H1 (cell line): ENCODE data around the gene ZNF23. TPM values are rescaled to one million over a fixed set of nuclear protein-coding genes. Genes with fewer than 3 reads are reported as not detected.

ENCODE experiments used
- BCL11A ChIP-seq, 2 experiments: IDR thresholded peaks; one replicate each; pipeline ENCODE4 v1.6.1; 2011; ENCODE audit warnings: low read depth in 2 of 2, low read length in 2 of 2, mild to moderate bottlenecking in 2 of 2
- CEBPB ChIP-seq: IDR thresholded peaks from 2 replicates; pipeline ENCODE4 v1.6.1; 2012; ENCODE audit warnings: low read depth, low read length
- CHD7 ChIP-seq: fragments of 300-600 bp; sonication (generic); IDR thresholded peaks from 2 replicates; pipeline ENCODE4 v1.7.1; 2012; ENCODE audit warnings: low read length, moderate library complexity, mild to moderate bottlenecking, inconsistent platforms; ENCODE audit not compliant: insufficient replicate concordance
- CTBP2 ChIP-seq: IDR thresholded peaks from 2 replicates; pipeline ENCODE4 v1.7.0; 2011; ENCODE audit warnings: borderline replicate concordance, mild to moderate bottlenecking, moderate library complexity, mixed read lengths, low read length; ENCODE audit not compliant: insufficient read depth, insufficient read length
- EP300 ChIP-seq, 2 experiments: IDR thresholded peaks; 1 replicate in 1 of 2; 2 replicates in 1 of 2; pipeline ENCODE4 v1.6.1; 2011 to 2012; ENCODE audit warnings: low read depth in 2 of 2, low read length in 2 of 2, mild to moderate bottlenecking in 2 of 2, borderline replicate concordance in 1 of 2, inconsistent platforms in 1 of 2, moderate library complexity in 1 of 2
- HDAC6 ChIP-seq: IDR thresholded peaks from one replicate; pipeline ENCODE4 v1.7.1; 2012; ENCODE audit warnings: low read depth, mild to moderate bottlenecking, inconsistent platforms, low read length, moderate library complexity
- TCF12 ChIP-seq: IDR thresholded peaks from 2 replicates; pipeline ENCODE4 v1.6.1; 2011; ENCODE audit warnings: low read depth, mild to moderate bottlenecking, low read length
- polyA plus RNA-seq, 7 experiments: library from polyadenylated mRNA; depleted of rRNA in 3 of 7; stranded (reverse) in 5 of 7; unstranded in 2 of 7; fragments of >200 nt in 5 of 7; fragments of 200-250 nt in 2 of 7; gene quantifications; 1 replicate in 5 of 7; 2 replicates in 1 of 7; 4 replicates in 1 of 7; pipeline versions ENCODE4 v1.2.1 to v1.2.3, GENCODE V29; 2011 to 2013; ENCODE audit warnings: missing spikeins in 2 of 7, mixed read lengths in 2 of 7
- total RNA-seq: library from RNA; stranded (reverse); fragmentation: NEBNext Ultra II Directional; extraction: Animal tissue kit (Norgen Biotek cat#: 25700); gene quantifications from 2 replicates; pipeline ENCODE4 v1.2.1, GENCODE V29; 2021
- TF ChIP-seq, protein P1 (sequence below): IDR thresholded peaks from 2 replicates; pipeline ENCODE4 v1.6.1; 2012; ENCODE audit warnings: inconsistent platforms
- TF ChIP-seq, protein P2 (sequence below): IDR thresholded peaks from 2 replicates; pipeline ENCODE4 v1.6.1; 2012; ENCODE audit warnings: low read length, inconsistent platforms

The ZNF23 gene
- total and polyA plus RNA-seq, 2 of the 8 experiments (the other 6 are each of a cell fraction or from before 2014, with no cell fraction given), result 2.4 to 10.2 TPM

DNA sequence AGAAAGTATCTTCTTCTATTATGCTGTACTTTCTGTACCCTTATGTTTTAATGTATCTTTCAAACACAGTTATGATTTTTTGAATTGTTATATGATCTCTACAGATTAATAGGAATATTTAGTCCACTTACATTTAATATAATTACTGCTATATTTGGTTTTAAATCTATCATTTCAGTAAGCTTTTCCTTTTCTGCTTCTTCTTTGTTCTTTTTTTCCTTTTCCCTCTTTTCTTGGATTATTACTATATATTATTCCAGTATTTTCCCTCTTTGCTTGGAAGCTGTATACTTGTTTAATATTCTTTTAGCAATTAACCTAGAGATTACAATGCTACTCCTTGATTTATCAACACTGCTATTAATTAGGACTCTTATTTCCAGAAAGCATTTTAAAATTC lies 33.7 kb downstream of the ZNF23 start (continued):
- TF ChIP-seq CHD7, result no peak
- TF ChIP-seq HDAC6, result no peak
- TF ChIP-seq, protein P1, sequence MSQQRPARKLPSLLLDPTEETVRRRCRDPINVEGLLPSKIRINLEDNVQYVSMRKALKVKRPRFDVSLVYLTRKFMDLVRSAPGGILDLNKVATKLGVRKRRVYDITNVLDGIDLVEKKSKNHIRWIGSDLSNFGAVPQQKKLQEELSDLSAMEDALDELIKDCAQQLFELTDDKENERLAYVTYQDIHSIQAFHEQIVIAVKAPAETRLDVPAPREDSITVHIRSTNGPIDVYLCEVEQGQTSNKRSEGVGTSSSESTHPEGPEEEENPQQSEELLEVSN, result no peak
- TF ChIP-seq, protein P2, sequence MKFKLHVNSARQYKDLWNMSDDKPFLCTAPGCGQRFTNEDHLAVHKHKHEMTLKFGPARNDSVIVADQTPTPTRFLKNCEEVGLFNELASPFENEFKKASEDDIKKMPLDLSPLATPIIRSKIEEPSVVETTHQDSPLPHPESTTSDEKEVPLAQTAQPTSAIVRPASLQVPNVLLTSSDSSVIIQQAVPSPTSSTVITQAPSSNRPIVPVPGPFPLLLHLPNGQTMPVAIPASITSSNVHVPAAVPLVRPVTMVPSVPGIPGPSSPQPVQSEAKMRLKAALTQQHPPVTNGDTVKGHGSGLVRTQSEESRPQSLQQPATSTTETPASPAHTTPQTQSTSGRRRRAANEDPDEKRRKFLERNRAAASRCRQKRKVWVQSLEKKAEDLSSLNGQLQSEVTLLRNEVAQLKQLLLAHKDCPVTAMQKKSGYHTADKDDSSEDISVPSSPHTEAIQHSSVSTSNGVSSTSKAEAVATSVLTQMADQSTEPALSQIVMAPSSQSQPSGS, result no peak
- TF ChIP-seq CEBPB, result no peak
- no peak for TF ChIP-seq EP300 (IDR thresholded peaks at IDR 0.05; ENCODE audit: borderline replicate concordance in 1 of 2, low read depth in 2 of 2, low read length in 2 of 2)
- TF ChIP-seq BCL11A (IDR thresholded peaks at IDR 0.05; ENCODE audit: low read depth in 2 of 2, low read length in 2 of 2), result no peak
- no peak for TF ChIP-seq CTBP2
- TF ChIP-seq TCF12, result no peak
